ENCODE results near the gene GLOD5.

GLOD5 gene

GRCh38 chrX:48790477-48790876 is 28.9 kb downstream of the GLOD5 start:
- Histone ChIP-seq H3K27ac (no peak overlapping the region), H3K4me3 (no peak overlapping the region)

GRCh38 chrX:48791063-48791820 is 29.7 kb downstream of the GLOD5 start:
- Histone ChIP-seq H3K27ac (no peak overlapping the region), H3K4me3 (no peak overlapping the region)

GRCh38 chrX:48792219-48792618 is 30.7 kb downstream of the GLOD5 start:
- Histone ChIP-seq H3K27ac (no peak overlapping the region), H3K4me3 (no peak overlapping the region)

GRCh38 chrX:48793935-48794334 is 32.4 kb downstream of the GLOD5 start:
- no peak overlapping the region for H3K27ac ChIP-seq

GRCh38 chrX:48794340-48794910 is 32.9 kb downstream of the GLOD5 start:
- Histone ChIP-seq H3K27ac (no peak overlapping the region), H3K4me3 (no peak overlapping the region)

More at GRCh38 chrX:48793935-48794334, 32.4 kb downstream of the GLOD5 start:
- no peak overlapping the region for H3K4me3 ChIP-seq

GRCh38 chrX:48794911-48795515 is 33.5 kb downstream of the GLOD5 start:
- Histone ChIP-seq H3K27ac (no peak overlapping the region), H3K4me3 (no peak overlapping the region)

GRCh38 chrX:48798318-48798717 is 36.8 kb downstream of the GLOD5 start:
- Histone ChIP-seq H3K4me3 (no peak overlapping the region), H3K27ac (no peak overlapping the region)

- Histone ChIP-seq H3K4me3 (peak overlapping the region; percentile 44 to 61 (median 50)), H3K27ac (peak overlapping the region; percentile 39 to 96 (median 88))
Observed at GRCh38 chrX:48800574-48801279, 39.2 kb downstream of the GLOD5 start.

- peak within 1 kb of the TSS; percentile 39 to 96 (median 90) for H3K27ac ChIP-seq
- H3K4me3 ChIP-seq, result peak within 1 kb of the TSS; percentile 44 to 61 (median 50)
Observed at GRCh38 chrX:48801280-48802088, 39.9 kb downstream of the GLOD5 start, which contains the start of gene HDAC6. Gene HDAC6, plus strand, starts transcription at chrX:48802067. Its CDS starts 626 bp downstream, at chrX:48802693.

GRCh38 chrX:48802089-48802904 is 40.8 kb downstream of the GLOD5 start:
- Histone ChIP-seq H3K27ac (peak overlapping the region in 20 of 21 experiments; percentile 62 to 94 (median 88)), H3K4me3 (peak overlapping the region; percentile 30 to 51 (median 42))

- H3K27ac ChIP-seq, result peak overlapping the region in 19 of 21 experiments; percentile 62 to 94 (median 89)
- H3K4me3 ChIP-seq, result peak overlapping the region; percentile 30 to 51 (median 42)
Observed at GRCh38 chrX:48802905-48803200, 41.3 kb downstream of the GLOD5 start.

- Histone ChIP-seq H3K27ac (no peak overlapping the region), H3K4me3 (no peak overlapping the region)
Observed at GRCh38 chrX:48806081-48806480, 44.5 kb downstream of the GLOD5 start.

GRCh38 chrX:48813644-48814043 is 52.1 kb downstream of the GLOD5 start:
- H3K27ac ChIP-seq, result no peak overlapping the region
- H3K4me3 ChIP-seq, result no peak overlapping the region

GRCh38 chrX:48814722-48815121 is 53.2 kb downstream of the GLOD5 start:
- Histone ChIP-seq H3K27ac (no peak overlapping the region), H3K4me3 (no peak overlapping the region)

GRCh38 chrX:48815266-48815665 is 53.7 kb downstream of the GLOD5 start:
- Histone ChIP-seq H3K4me3 (no peak overlapping the region), H3K27ac (no peak overlapping the region)

- no peak overlapping the region for H3K4me3 ChIP-seq
- H3K27ac ChIP-seq, result no peak overlapping the region
Observed at GRCh38 chrX:48816014-48816810, 54.7 kb downstream of the GLOD5 start.

- Histone ChIP-seq H3K27ac (no peak overlapping the region), H3K4me3 (no peak overlapping the region)
Observed at GRCh38 chrX:48818098-48818497, 56.6 kb downstream of the GLOD5 start.

GRCh38 chrX:48818866-48819265 is 57.3 kb downstream of the GLOD5 start:
- H3K4me3 ChIP-seq, result no peak overlapping the region
- H3K27ac ChIP-seq, result no peak overlapping the region

All from skin epidermis (tissue), 12 donors.